Stimulated activated naive CD8-positive, alpha-beta T cell treated with anti-CD3 and anti-CD28 coated beads, Interleukin-15, amount 100 ng/mL, for 72 hours (primary cell): Measurements from ENCODE around the gene HOXD9.

ENCODE experiments used
- ATAC-seq: fragments of 150-1000 bp; cut with Tn5 transposase; 2 replicates; pipeline ENCODE4 v1.10.0; 2021; ENCODE audit warnings: mild to moderate bottlenecking, moderate library complexity
- DNase-seq, 2 donors: peaks; one replicate each; pipeline ENCODE4 v3.0.0; 2021 to 2022
- H3K27ac Mint-ChIP-seq, 2 donors: one replicate each; pipeline ENCODE4 v1.8.0; 2022; ENCODE audit warnings: mild to moderate bottlenecking in 2 of 2, mixed read lengths in 2 of 2, moderate library complexity in 2 of 2
- H3K27me3 Mint-ChIP-seq: one replicate; pipeline ENCODE4 v1.8.0; 2022; ENCODE audit warnings: mixed read lengths
- H3K4me1 Mint-ChIP-seq: one replicate; pipeline ENCODE4 v1.8.0; 2022; ENCODE audit warnings: mild to moderate bottlenecking, mixed read lengths
- H3K4me3 Mint-ChIP-seq, 2 donors: one replicate each; pipeline ENCODE4 v1.8.0; 2022; ENCODE audit warnings: mild to moderate bottlenecking in 2 of 2, mixed read lengths in 2 of 2, moderate library complexity in 1 of 2
- H3K9me3 Mint-ChIP-seq, 2 donors: one replicate each; pipeline ENCODE4 v1.8.0; 2022; ENCODE audit warnings: mixed read lengths in 2 of 2

Gene HOXD9

GRCh38 chr2:176163672-176164056 is 41.1 kb downstream of the HOXD9 start:
- ATAC-seq (no peak), DNase-seq (no peak)
- H3K27me3 Mint-ChIP-seq, result peaks cover 100% of the 10 kb centered on the region
- H3K4me1 Mint-ChIP-seq, result peaks cover 50% of the 10 kb centered on the region
- peak overlapping the region in 1 of 2 donors; percentile 33 for H3K4me3 Mint-ChIP-seq
- no peaks in the 10 kb centered on the region for H3K9me3 Mint-ChIP-seq
- H3K27ac Mint-ChIP-seq, result no peak overlapping the region

GRCh38 chr2:176164201-176164600 is 41.7 kb downstream of the HOXD9 start:
- no peaks in the 10 kb centered on the region for H3K9me3 Mint-ChIP-seq
- H3K4me1 Mint-ChIP-seq, result peaks cover 50% of the 10 kb centered on the region
- peak overlapping the region; percentile 21 to 33 for H3K4me3 Mint-ChIP-seq
- ATAC-seq, result no peak
- peaks cover 100% of the 10 kb centered on the region for H3K27me3 Mint-ChIP-seq
- no peak for DNase-seq
- H3K27ac Mint-ChIP-seq, result no peak overlapping the region

- no peak for ATAC-seq
- no peak overlapping the region for H3K27ac Mint-ChIP-seq
- peaks cover 44% of the 10 kb centered on the region for H3K4me1 Mint-ChIP-seq
- H3K4me3 Mint-ChIP-seq, result peak overlapping the region; percentile 21 to 44
- H3K9me3 Mint-ChIP-seq, result no peaks in the 10 kb centered on the region
- H3K27me3 Mint-ChIP-seq, result peaks cover 100% of the 10 kb centered on the region
- DNase-seq, result no peak
Observed at GRCh38 chr2:176164611-176165369, 42.3 kb downstream of the HOXD9 start.

GRCh38 chr2:176165370-176166050 is 43.0 kb downstream of the HOXD9 start:
- H3K4me1 Mint-ChIP-seq, result peaks cover 37% of the 10 kb centered on the region
- H3K27me3 Mint-ChIP-seq, result peaks cover 100% of the 10 kb centered on the region
- H3K27ac Mint-ChIP-seq, result no peak overlapping the region
- ATAC-seq (no peak), DNase-seq (no peak)
- H3K4me3 Mint-ChIP-seq, result peak overlapping the region in 1 of 2 donors; percentile 15
- H3K9me3 Mint-ChIP-seq, result no peaks in the 10 kb centered on the region

GRCh38 chr2:176166272-176166671 is 43.8 kb downstream of the HOXD9 start:
- no peak overlapping the region for H3K27ac Mint-ChIP-seq
- H3K9me3 Mint-ChIP-seq, result no peaks in the 10 kb centered on the region
- peaks cover 100% of the 10 kb centered on the region for H3K27me3 Mint-ChIP-seq
- DNase-seq, result no peak
- no peak overlapping the region for H3K4me3 Mint-ChIP-seq
- no peak for ATAC-seq
- peaks cover 29% of the 10 kb centered on the region for H3K4me1 Mint-ChIP-seq

- ATAC-seq, result no peak
- Mint-ChIP-seq H3K27me3 (peaks cover 100% of the 10 kb centered on the region), H3K9me3 (no peaks in the 10 kb centered on the region), H3K4me1 (peaks cover 29% of the 10 kb centered on the region), H3K27ac (no peak overlapping the region), H3K4me3 (no peak overlapping the region)
- DNase-seq, result no peak
Observed at GRCh38 chr2:176167398-176167797, 44.9 kb downstream of the HOXD9 start.

GRCh38 chr2:176169181-176169580 is 46.7 kb downstream of the HOXD9 start:
- Mint-ChIP-seq H3K4me3 (no peak overlapping the region), H3K27ac (no peak overlapping the region), H3K27me3 (peaks cover 100% of the 10 kb centered on the region), H3K9me3 (no peaks in the 10 kb centered on the region), H3K4me1 (peaks cover 28% of the 10 kb centered on the region)
- no peak for DNase-seq
- ATAC-seq, result no peak

- Mint-ChIP-seq H3K4me3 (no peak overlapping the region), H3K9me3 (no peaks in the 10 kb centered on the region), H3K4me1 (peaks cover 28% of the 10 kb centered on the region), H3K27ac (no peak overlapping the region), H3K27me3 (peaks cover 100% of the 10 kb centered on the region)
- DNase-seq (no peak), ATAC-seq (no peak)
Observed at GRCh38 chr2:176169711-176170110, 47.2 kb downstream of the HOXD9 start.

- Mint-ChIP-seq H3K27me3 (peaks cover 100% of the 10 kb centered on the region), H3K9me3 (no peaks in the 10 kb centered on the region), H3K4me1 (peaks cover 34% of the 10 kb centered on the region), H3K4me3 (no peak overlapping the region), H3K27ac (no peak overlapping the region)
- no peak for ATAC-seq
- no peak for DNase-seq
Observed at GRCh38 chr2:176170602-176171305, 48.2 kb downstream of the HOXD9 start.

GRCh38 chr2:176171351-176172006 is 49.0 kb downstream of the HOXD9 start:
- no peak for DNase-seq
- Mint-ChIP-seq H3K4me1 (peaks cover 40% of the 10 kb centered on the region), H3K27ac (no peak overlapping the region), H3K27me3 (peaks cover 100% of the 10 kb centered on the region), H3K9me3 (no peaks in the 10 kb centered on the region), H3K4me3 (peak overlapping the region in 1 of 2 donors; percentile 43)
- ATAC-seq, result no peak

GRCh38 chr2:176172007-176172894 is 49.7 kb downstream of the HOXD9 start:
- H3K4me1 Mint-ChIP-seq, result peaks cover 41% of the 10 kb centered on the region
- H3K4me3 Mint-ChIP-seq, result peak overlapping the region; percentile 17 to 43
- ATAC-seq (peak; percentile 19), DNase-seq (no peak)
- H3K27ac Mint-ChIP-seq, result no peak overlapping the region
- no peaks in the 10 kb centered on the region for H3K9me3 Mint-ChIP-seq
- H3K27me3 Mint-ChIP-seq, result peaks cover 100% of the 10 kb centered on the region

GRCh38 chr2:176172895-176173566 is 50.5 kb downstream of the HOXD9 start:
- Mint-ChIP-seq H3K4me3 (peak overlapping the region in 1 of 2 donors; percentile 19), H3K27me3 (peaks cover 100% of the 10 kb centered on the region), H3K9me3 (no peaks in the 10 kb centered on the region), H3K4me1 (peaks cover 46% of the 10 kb centered on the region), H3K27ac (no peak overlapping the region)
- ATAC-seq, result no peak
- DNase-seq, result no peak

- Mint-ChIP-seq H3K27ac (no peak overlapping the region), H3K4me3 (peak overlapping the region in 1 of 2 donors; percentile 75), H3K4me1 (peaks cover 50% of the 10 kb centered on the region), H3K9me3 (no peaks in the 10 kb centered on the region), H3K27me3 (peaks cover 100% of the 10 kb centered on the region)
- no peak for DNase-seq
- ATAC-seq, result no peak
Observed at GRCh38 chr2:176173567-176174381, 51.3 kb downstream of the HOXD9 start.
